HepG2 (cell line): ENCODE measurements around the gene ABHD6. TPM values are rescaled to one million over a fixed set of nuclear protein-coding genes. Genes with fewer than 3 reads are reported as not detected.

Source experiments
- HMGXB3 ChIP-seq: sonication (generic); formaldehyde crosslinking; IDR thresholded peaks from 2 replicates; pipeline ENCODE4 v1.4.0; 2020; ENCODE audit warnings: missing genetic modification reagents, borderline replicate concordance
- HOXA3 ChIP-seq: sonication (generic); formaldehyde crosslinking; IDR thresholded peaks from 2 replicates; pipeline ENCODE4 v1.5.0; 2020; ENCODE audit warnings: missing genetic modification reagents
- HOXA9 ChIP-seq: sonication (generic); formaldehyde crosslinking; IDR thresholded peaks from 2 replicates; pipeline ENCODE4 v1.8.1; 2022; ENCODE audit warnings: missing genetic modification reagents, mild to moderate bottlenecking, moderate library complexity, borderline replicate concordance
- KDM5A ChIP-seq: fragments of 200-600 bp; sonication (generic); IDR thresholded peaks from 2 replicates; pipeline ENCODE4 v1.7.0; 2018; ENCODE audit warnings: antibody characterized with exemption, mild to moderate bottlenecking, low read length, borderline replicate concordance
- MAFF ChIP-seq: IDR thresholded peaks from 2 replicates; pipeline ENCODE4 v1.6.1; 2011; ENCODE audit warnings: low read depth, low read length, improper control_type of control experiment
- MLX ChIP-seq: IDR thresholded peaks from 2 replicates; pipeline ENCODE4 v1.6.1; 2016
- MNT ChIP-seq: fragments of 450-650 bp; IDR thresholded peaks from 2 replicates; pipeline ENCODE4 v1.6.1; 2016
- PAWR ChIP-seq: sonication (generic); formaldehyde crosslinking; IDR thresholded peaks from 2 replicates; pipeline ENCODE4 v1.4.0; 2020; ENCODE audit warnings: missing genetic modification reagents, mild to moderate bottlenecking, borderline replicate concordance
- TEF ChIP-seq: sonication (generic); formaldehyde crosslinking; IDR thresholded peaks from 2 replicates; pipeline ENCODE4 v1.5.0; 2020; ENCODE audit warnings: missing genetic modification reagents
- ZNF24 ChIP-seq: fragments of 450-650 bp; IDR thresholded peaks from 2 replicates; pipeline ENCODE4 v1.6.1; 2017; ENCODE audit warnings: antibody characterized with exemption, mild to moderate bottlenecking
- ZNF382 ChIP-seq: sonication (generic); formaldehyde crosslinking; IDR thresholded peaks from 2 replicates; pipeline ENCODE4 v1.5.0; 2020; ENCODE audit warnings: missing genetic modification reagents, mild to moderate bottlenecking, borderline replicate concordance
- ZNF672 ChIP-seq: sonication (generic); formaldehyde crosslinking; IDR thresholded peaks from 2 replicates; pipeline ENCODE4 v1.8.1; 2022; ENCODE audit warnings: missing genetic modification reagents
- ZNF7 ChIP-seq: IDR thresholded peaks from 2 replicates; pipeline ENCODE4 v1.6.1; 2016; ENCODE audit warnings: missing biosample characterization, missing genetic modification reagents
- ZNF790 ChIP-seq: sonication (generic); formaldehyde crosslinking; IDR thresholded peaks from 2 replicates; pipeline ENCODE4 v1.8.0; 2022; ENCODE audit warnings: missing genetic modification reagents, mild to moderate bottlenecking, borderline replicate concordance
- polyA plus RNA-seq, 8 experiments: library from polyadenylated mRNA; depleted of rRNA in 3 of 8; stranded (reverse) in 7 of 8; unstranded in 1 of 8; fragments of >200 nt; fragmentation: Illumina TruSeq in 4 of 8; extraction: Trizol in 4 of 8; gene quantifications; 2 replicates each; pipeline versions ENCODE4 v1.2.1 to v1.2.3, GENCODE V29; 2011 to 2016; ENCODE audit warnings: low read depth in 4 of 8, missing spikeins in 1 of 8, mixed read lengths in 1 of 8; ENCODE audit not compliant: insufficient read depth in 1 of 8
- total RNA-seq, 5 experiments: library from RNA; depleted of rRNA; stranded (reverse); fragments of >200 nt; fragmentation: Illumina TruSeq; extraction: Trizol; gene quantifications; 2 replicates each; pipeline ENCODE4 v1.2.3, GENCODE V29; 2016; ENCODE audit warnings: low read depth in 1 of 5
- TF ChIP-seq, protein P1 (sequence below): sonication (generic); formaldehyde crosslinking; IDR thresholded peaks from 2 replicates; pipeline ENCODE4 v1.5.0; 2020; ENCODE audit warnings: missing genetic modification reagents
- TF ChIP-seq, protein P2 (sequence below): sonication (generic); formaldehyde crosslinking; IDR thresholded peaks from 2 replicates; pipeline ENCODE4 v1.8.0; 2022; ENCODE audit warnings: mild to moderate bottlenecking, missing genetic modification reagents
- TF ChIP-seq, protein P3 (sequence below): sonication (generic); formaldehyde crosslinking; IDR thresholded peaks from 2 replicates; pipeline ENCODE4 v1.4.0; 2020; ENCODE audit warnings: missing genetic modification reagents; ENCODE audit errors: not compliant biosample characterization

Gene ABHD6
- total and polyA plus RNA-seq, 2 of the 13 experiments (the other 11 are each of a cell fraction or from before 2014, with no cell fraction given): 9.0 to 17.2 TPM

- peak; percentile 93 for TF ChIP-seq KDM5A
- TF ChIP-seq PAWR (CRISPR knock-in tag): no peak
- TF ChIP-seq MNT: no peak
- TF ChIP-seq, protein P1, sequence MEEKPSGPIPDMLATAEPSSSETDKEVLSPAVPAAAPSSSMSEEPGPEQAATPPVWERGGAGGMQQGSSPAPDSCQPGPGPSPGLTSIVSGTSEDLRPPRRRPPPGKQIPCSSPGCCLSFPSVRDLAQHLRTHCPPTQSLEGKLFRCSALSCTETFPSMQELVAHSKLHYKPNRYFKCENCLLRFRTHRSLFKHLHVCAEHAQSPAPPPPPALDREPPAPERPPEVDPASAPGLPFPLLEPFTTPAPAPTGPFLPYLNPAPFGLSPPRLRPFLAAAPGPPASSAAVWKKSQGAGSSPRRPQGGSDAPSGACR: peak; percentile 93
- peak; percentile 87 for TF ChIP-seq ZNF24
- TF ChIP-seq HOXA9 (CRISPR knock-in tag): no peak; the same call in 1 of the 2 replicates
- TF ChIP-seq TEF (CRISPR knock-in tag): 0 out of 2 replicates have a peak, but pooled peaks have one; percentile 5
- TF ChIP-seq, protein P2, sequence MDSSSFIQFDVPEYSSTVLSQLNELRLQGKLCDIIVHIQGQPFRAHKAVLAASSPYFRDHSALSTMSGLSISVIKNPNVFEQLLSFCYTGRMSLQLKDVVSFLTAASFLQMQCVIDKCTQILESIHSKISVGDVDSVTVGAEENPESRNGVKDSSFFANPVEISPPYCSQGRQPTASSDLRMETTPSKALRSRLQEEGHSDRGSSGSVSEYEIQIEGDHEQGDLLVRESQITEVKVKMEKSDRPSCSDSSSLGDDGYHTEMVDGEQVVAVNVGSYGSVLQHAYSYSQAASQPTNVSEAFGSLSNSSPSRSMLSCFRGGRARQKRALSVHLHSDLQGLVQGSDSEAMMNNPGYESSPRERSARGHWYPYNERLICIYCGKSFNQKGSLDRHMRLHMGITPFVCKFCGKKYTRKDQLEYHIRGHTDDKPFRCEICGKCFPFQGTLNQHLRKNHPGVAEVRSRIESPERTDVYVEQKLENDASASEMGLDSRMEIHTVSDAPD (CRISPR knock-in tag): no peak
- TF ChIP-seq, protein P3, sequence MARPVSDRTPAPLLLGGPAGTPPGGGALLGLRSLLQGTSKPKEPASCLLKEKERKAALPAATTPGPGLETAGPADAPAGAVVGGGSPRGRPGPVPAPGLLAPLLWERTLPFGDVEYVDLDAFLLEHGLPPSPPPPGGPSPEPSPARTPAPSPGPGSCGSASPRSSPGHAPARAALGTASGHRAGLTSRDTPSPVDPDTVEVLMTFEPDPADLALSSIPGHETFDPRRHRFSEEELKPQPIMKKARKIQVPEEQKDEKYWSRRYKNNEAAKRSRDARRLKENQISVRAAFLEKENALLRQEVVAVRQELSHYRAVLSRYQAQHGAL: no peak
- TF ChIP-seq ZNF7 (CRISPR knock-in tag): no peak
- TF ChIP-seq MLX (CRISPR knock-in tag): 0 out of 2 replicates have a peak, but pooled peaks have one; percentile 43
- TF ChIP-seq HMGXB3: peak; percentile 88
- TF ChIP-seq ZNF382 (CRISPR knock-in tag): no peak
- no peak for TF ChIP-seq MAFF
- TF ChIP-seq ZNF672 (CRISPR knock-in tag): no peak
- no peak; the same call in 1 of the 2 replicates for TF ChIP-seq ZNF790 (CRISPR knock-in tag)
- TF ChIP-seq HOXA3 (CRISPR knock-in tag): peak; percentile 96
Measured at GRCh38 chr3:58305882-58306711, 68.5 kb downstream of the ABHD6 start, which contains the start of the genes HTD2 and RPP14 (continued).
